H1 (cell line): ENCODE measurements around the gene ATG7.

ENCODE experiments used
- CBX5 ChIP-seq: fragments of 300-800, 300-1000 bp; sonication (generic); IDR thresholded peaks from 2 replicates; pipeline ENCODE4 v1.7.1; 2016; ENCODE audit warnings: antibody characterized with exemption, low read length, low read depth
- CHD2 ChIP-seq: IDR thresholded peaks from 2 replicates; pipeline ENCODE4 v1.6.1; 2012; ENCODE audit warnings: low read length, improper control_type of control experiment
- CTCF ChIP-seq, 3 experiments: IDR thresholded peaks; 1 replicate in 2 of 3; 2 replicates in 1 of 3; pipeline versions ENCODE4 v1.5.1 to v1.6.1; 2011; ENCODE audit warnings: low read length in 3 of 3, mild to moderate bottlenecking in 3 of 3, inconsistent platforms in 2 of 3, low read depth in 1 of 3, moderate library complexity in 1 of 3; ENCODE audit not compliant: insufficient read depth in 1 of 3; ENCODE audit errors: control extremely low read depth in 1 of 3
- GTF2F1 ChIP-seq: IDR thresholded peaks from 2 replicates; pipeline ENCODE4 v1.6.1; 2012; ENCODE audit warnings: low read depth, low read length, improper control_type of control experiment, borderline replicate concordance
- JUN ChIP-seq: IDR thresholded peaks from 2 replicates; pipeline ENCODE4 v1.6.1; 2011; ENCODE audit warnings: low read depth, mild to moderate bottlenecking, improper control_type of control experiment, low read length
- POLR2A ChIP-seq, 2 experiments: IDR thresholded peaks; 1 replicate in 1 of 2; 2 replicates in 1 of 2; pipeline ENCODE4 v1.6.1; 2011; ENCODE audit warnings: low read depth in 2 of 2, low read length in 2 of 2, mild to moderate bottlenecking in 2 of 2; ENCODE audit errors: control extremely low read depth in 1 of 2
- POLR2AphosphoS5 ChIP-seq: IDR thresholded peaks from 2 replicates; pipeline ENCODE4 v1.6.1; 2011; ENCODE audit warnings: low read depth, low read length
- SP1 ChIP-seq: IDR thresholded peaks from 2 replicates; pipeline ENCODE4 v1.6.1; 2011; ENCODE audit warnings: low read depth, low read length
- TAF7 ChIP-seq: optimal IDR thresholded peaks from 2 replicates; pipeline ENCODE3; 2011; ENCODE audit warnings: low read depth, mild to moderate bottlenecking, inconsistent platforms, low read length, moderate library complexity, borderline replicate concordance
- TBP ChIP-seq: IDR thresholded peaks from 2 replicates; pipeline ENCODE4 v1.6.1; 2011; ENCODE audit warnings: low read depth, low read length, improper control_type of control experiment

GRCh38 chr3:11570789-11571495 lies 298.7 kb downstream of the ATG7 start:
- TF ChIP-seq POLR2AphosphoS5, result no peak
- no peak for TF ChIP-seq CTCF (IDR thresholded peaks at IDR 0.05; ENCODE audit: control extremely low read depth in 1 of 3, insufficient read depth in 1 of 3, low read depth in 1 of 3, low read length in 3 of 3)
- no peak for TF ChIP-seq TBP
- no peak for TF ChIP-seq JUN
- no peak for TF ChIP-seq POLR2A (IDR thresholded peaks at IDR 0.05; ENCODE audit: control extremely low read depth in 1 of 2, low read depth in 2 of 2, low read length in 2 of 2)
- no peak for TF ChIP-seq CHD2
- no peak for TF ChIP-seq GTF2F1
- no peak for TF ChIP-seq CBX5
- TF ChIP-seq SP1, result no peak
- no peak for TF ChIP-seq TAF7
